Central memory CD8-positive, alpha-beta T cell (primary cell): ENCODE results near the gene SYCP2.
A peak's percentile ranks its signal among the peaks of the same experiment; 100 is the strongest.

Source experiments
- ATAC-seq: fragments of 150-1000 bp; cut with Tn5 transposase; replicated peaks from 2 replicates; pipeline ENCODE4 v1.10.0; 2022; ENCODE audit warnings: mild to moderate bottlenecking, moderate FRiP score, moderate number of reproducible peaks; ENCODE audit not compliant: poor library complexity, severe bottlenecking; ENCODE audit errors: extremely low read depth
- DNase-seq, 2 donors: peaks; one replicate each; pipeline ENCODE4 v3.0.0; 2021; ENCODE audit warnings: low spot score in 2 of 2
- H3K27ac Mint-ChIP-seq: one replicate; pipeline ENCODE4 v1.8.0; 2022; ENCODE audit warnings: low read depth, mild to moderate bottlenecking, moderate library complexity, mixed read lengths
- H3K27me3 Mint-ChIP-seq: one replicate; pipeline ENCODE4 v1.8.0; 2022; ENCODE audit warnings: mixed read lengths
- H3K36me3 Mint-ChIP-seq: one replicate; pipeline ENCODE4 v1.8.0; 2022; ENCODE audit warnings: mild to moderate bottlenecking, moderate library complexity, mixed read lengths; ENCODE audit not compliant: insufficient read depth
- H3K4me1 Mint-ChIP-seq: one replicate; pipeline ENCODE4 v1.8.0; 2022; ENCODE audit warnings: mixed read lengths
- H3K4me3 Mint-ChIP-seq: one replicate; pipeline ENCODE4 v1.8.0; 2022; ENCODE audit warnings: mild to moderate bottlenecking, moderate library complexity, mixed read lengths
- H3K9me3 Mint-ChIP-seq: one replicate; pipeline ENCODE4 v1.8.0; 2022; ENCODE audit warnings: mixed read lengths

SYCP2 gene

DNA sequence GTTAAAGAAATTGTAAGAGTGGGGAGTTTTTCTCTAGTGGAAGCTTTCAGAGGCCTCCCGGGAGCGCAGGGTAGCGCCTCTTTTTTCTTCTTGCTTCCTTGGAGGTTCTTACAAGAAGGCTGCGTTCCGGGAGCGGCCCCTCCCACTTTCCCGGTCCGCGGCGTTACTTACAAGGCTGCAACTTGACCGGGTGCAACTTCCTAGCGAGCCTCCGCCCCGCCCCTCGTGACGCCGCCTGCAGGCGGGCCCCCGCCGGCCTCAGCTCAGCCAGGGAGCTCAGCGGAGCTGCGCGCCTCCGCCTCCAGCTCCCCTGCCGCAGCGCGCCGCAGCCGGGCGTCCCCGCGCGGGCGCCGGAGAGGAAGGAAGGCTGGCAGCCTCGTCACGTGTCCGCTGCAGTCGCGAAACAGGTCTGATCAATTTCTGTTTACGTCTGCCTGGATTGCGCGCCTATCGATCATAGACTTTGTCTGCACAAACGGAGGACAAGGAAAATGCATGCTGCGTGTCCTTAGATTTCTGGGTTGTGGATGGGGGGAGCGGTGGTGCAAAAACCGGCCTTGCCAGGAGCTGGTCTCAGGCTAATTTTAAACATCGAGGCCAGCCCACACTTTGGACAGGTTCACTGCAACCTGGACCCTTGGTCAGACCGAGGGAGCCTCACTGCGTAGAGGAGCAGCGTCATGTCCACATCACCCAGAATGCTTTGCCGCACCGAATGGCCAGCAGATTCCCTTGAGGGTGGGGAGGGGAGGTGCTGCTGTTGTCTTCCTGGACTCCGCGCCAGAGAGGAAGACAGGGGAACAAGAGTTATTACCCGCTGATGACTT, 6.9 kb upstream of the SYCP2 start, which contains the start of the genes FAM217B and PPP1R3D:
Gene FAM217B, plus strand, starts transcription at position 261 of the 827 bp plus-strand sequence. CDS start 3,555 bp downstream, outside the sequence.
Gene PPP1R3D, minus strand, starts transcription at position 177 of the 827 bp plus-strand sequence. CDS start 374 bp downstream, outside the sequence.
- Mint-ChIP-seq H3K4me1 (peaks cover 22% of the 10 kb centered on the region), H3K9me3 (no peaks in the 10 kb centered on the region), H3K27ac (peak within 1 kb of the TSS; percentile 96), H3K27me3 (no peaks in the 10 kb centered on the region), H3K4me3 (peak within 1 kb of the TSS; percentile 98), H3K36me3 (peaks cover 24% of the 10 kb centered on the region)
- ATAC-seq: peak; percentile 99
- peak; percentile 79 to 82 for DNase-seq

DNA sequence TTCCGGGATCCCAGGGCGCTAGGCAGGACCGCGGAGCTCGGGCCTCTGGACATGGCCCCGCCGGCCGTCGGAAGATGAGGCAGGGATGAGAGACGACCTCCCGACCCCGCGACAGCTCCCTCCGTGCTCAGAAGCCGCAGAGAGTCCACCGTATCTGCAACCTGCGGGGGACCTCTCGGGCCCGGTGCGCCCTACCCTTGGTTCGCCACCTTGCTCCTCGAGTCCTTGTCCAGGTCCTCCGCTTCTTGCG, 6.4 kb upstream of the SYCP2 start:
- H3K4me1 Mint-ChIP-seq: peaks cover 22% of the 10 kb centered on the region
- H3K36me3 Mint-ChIP-seq: peaks cover 23% of the 10 kb centered on the region
- H3K9me3 Mint-ChIP-seq: no peaks in the 10 kb centered on the region
- DNase-seq (no peak), ATAC-seq (peak; percentile 4)
- no peaks in the 10 kb centered on the region for H3K27me3 Mint-ChIP-seq
- H3K27ac Mint-ChIP-seq: peak overlapping the region; percentile 96
- H3K4me3 Mint-ChIP-seq: peak overlapping the region; percentile 98

DNA sequence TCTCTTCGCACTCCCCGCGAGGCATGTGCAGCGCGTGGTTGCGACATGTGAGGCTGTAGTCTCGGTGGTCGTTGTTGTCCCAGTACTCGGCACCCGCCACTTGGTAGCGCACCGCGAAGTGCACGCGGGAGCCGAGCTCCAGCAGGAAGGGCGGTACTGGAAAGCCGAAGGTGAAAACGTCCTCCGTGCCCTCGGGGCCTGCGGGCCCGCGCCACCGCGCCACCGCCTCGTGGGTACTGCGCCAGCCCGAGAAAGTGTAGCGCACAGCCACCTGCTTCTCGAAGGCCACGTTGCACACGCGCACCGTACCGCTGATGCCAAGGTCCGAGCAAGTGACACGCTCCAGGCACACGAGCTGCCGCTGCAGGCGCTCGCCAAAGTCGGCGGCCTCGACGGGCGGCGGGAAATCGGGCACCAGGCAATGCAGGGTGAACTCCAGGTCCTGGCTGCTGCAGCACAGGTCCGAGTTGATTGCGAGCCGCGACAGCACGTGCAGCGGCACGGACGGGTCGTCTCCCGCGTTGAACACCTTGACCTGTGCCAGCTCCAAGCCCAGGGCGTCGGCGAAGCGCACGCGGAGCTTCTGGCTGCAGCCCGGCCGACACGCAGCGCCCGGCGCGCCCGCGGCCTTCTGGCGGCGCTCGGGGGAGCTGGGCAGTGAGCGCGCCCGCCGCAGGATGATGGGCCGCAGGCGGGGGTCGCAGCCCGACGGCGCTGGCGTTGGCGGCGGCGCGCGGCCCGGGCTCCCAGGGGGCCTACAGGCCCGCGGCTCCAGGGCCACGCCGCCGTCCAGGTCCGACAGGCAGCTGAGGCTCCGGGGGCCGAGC, 5.8 kb upstream of the SYCP2 start:
- ATAC-seq (no peak), DNase-seq (no peak)
- Mint-ChIP-seq H3K4me3 (peak overlapping the region; percentile 98), H3K27ac (peak overlapping the region; percentile 67), H3K36me3 (peaks cover 22% of the 10 kb centered on the region), H3K27me3 (no peaks in the 10 kb centered on the region), H3K4me1 (peaks cover 22% of the 10 kb centered on the region), H3K9me3 (no peaks in the 10 kb centered on the region)

DNA sequence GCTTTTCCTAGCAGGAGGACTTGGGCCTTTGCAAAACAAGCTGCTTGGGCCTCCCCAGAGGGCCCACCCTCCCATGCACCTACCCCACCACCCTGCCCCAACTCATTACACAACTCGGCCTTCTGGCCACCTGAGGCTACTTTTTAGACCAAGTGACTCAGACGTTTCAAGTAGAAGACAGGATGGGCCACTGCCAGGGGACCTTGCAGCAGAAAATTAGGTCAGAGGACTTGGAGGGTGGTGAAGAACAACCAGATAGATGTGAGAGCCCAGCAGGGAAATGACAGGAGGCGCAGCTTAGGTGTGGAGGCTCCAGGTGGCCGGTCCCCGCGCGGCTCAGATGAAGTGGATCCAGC, 5.2 kb upstream of the SYCP2 start:
- ATAC-seq (no peak), DNase-seq (no peak)
- Mint-ChIP-seq H3K4me3 (peak overlapping the region; percentile 98), H3K27me3 (no peaks in the 10 kb centered on the region), H3K4me1 (peaks cover 22% of the 10 kb centered on the region), H3K36me3 (peaks cover 25% of the 10 kb centered on the region), H3K9me3 (no peaks in the 10 kb centered on the region), H3K27ac (peak overlapping the region; percentile 67)

DNA sequence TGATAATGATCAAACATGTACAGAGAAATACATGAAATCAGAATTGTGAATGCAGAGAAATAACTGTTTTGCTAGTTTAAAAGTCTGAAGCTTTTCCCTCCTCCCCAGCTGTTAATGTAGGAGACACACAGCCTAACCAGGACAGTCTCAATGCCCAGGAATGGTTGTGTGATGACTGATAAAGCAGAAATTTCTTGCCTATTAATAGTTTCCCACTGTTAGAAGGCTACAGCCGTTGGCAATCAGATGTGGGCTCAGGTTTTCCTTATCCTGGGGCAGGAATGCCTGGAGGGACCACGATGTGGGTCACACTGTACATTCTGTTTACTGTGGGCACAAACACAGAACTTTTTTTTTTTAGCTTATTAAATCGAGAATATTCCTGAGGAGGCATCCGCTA, 4.8 kb upstream of the SYCP2 start:
- ATAC-seq: no peak
- Mint-ChIP-seq H3K4me1 (peaks cover 22% of the 10 kb centered on the region), H3K4me3 (peak overlapping the region; percentile 98), H3K9me3 (no peaks in the 10 kb centered on the region), H3K36me3 (peaks cover 28% of the 10 kb centered on the region), H3K27me3 (no peaks in the 10 kb centered on the region), H3K27ac (peak overlapping the region; percentile 67)
- no peak for DNase-seq

DNA sequence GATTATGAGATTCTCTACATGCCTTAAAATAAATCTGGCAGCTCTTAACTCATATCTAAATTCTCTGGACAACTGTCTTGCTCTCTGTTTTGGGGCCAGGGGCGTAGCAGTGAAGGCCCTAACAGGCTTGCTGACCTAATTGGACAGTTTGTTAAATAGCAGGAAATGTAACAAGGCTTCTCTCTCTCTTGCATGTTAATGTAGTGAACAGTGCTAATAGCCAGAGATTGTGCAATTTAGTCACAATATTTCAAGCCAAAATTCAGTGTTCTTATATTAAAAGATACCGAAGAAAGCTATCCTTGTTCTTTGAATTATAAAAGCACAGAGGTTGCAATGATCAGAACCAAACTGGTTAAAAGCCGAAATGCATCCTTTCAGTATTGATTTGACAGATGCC, 3.7 kb upstream of the SYCP2 start:
- Mint-ChIP-seq H3K4me1 (peaks cover 22% of the 10 kb centered on the region), H3K27ac (no peak overlapping the region), H3K36me3 (peaks cover 26% of the 10 kb centered on the region), H3K4me3 (no peak overlapping the region), H3K27me3 (no peaks in the 10 kb centered on the region), H3K9me3 (no peaks in the 10 kb centered on the region)
- DNase-seq (no peak), ATAC-seq (no peak)

DNA sequence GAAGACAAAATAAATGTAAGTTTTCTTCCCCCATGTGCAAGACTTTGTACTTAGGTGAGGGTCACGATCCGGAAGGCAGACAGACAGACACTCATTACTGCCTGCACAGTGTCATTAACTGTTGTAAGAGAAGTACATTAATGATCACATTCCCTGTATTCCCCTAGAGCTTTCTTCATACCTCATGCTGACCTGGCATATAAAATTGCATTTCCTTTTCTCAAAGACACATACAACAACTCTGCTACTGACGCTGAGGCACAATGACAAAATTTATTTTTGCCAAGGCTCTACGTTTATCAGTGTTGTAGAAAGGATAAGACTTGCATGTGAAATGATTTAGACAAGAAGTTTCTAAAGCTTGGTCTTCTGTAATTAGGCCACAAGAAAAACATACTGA, 3.0 kb upstream of the SYCP2 start:
- no peaks in the 10 kb centered on the region for H3K9me3 Mint-ChIP-seq
- no peak for ATAC-seq
- H3K4me1 Mint-ChIP-seq: peaks cover 17% of the 10 kb centered on the region
- no peak overlapping the region for H3K4me3 Mint-ChIP-seq
- H3K27ac Mint-ChIP-seq: no peak overlapping the region
- H3K27me3 Mint-ChIP-seq: no peaks in the 10 kb centered on the region
- peaks cover 26% of the 10 kb centered on the region for H3K36me3 Mint-ChIP-seq
- DNase-seq: no peak

DNA sequence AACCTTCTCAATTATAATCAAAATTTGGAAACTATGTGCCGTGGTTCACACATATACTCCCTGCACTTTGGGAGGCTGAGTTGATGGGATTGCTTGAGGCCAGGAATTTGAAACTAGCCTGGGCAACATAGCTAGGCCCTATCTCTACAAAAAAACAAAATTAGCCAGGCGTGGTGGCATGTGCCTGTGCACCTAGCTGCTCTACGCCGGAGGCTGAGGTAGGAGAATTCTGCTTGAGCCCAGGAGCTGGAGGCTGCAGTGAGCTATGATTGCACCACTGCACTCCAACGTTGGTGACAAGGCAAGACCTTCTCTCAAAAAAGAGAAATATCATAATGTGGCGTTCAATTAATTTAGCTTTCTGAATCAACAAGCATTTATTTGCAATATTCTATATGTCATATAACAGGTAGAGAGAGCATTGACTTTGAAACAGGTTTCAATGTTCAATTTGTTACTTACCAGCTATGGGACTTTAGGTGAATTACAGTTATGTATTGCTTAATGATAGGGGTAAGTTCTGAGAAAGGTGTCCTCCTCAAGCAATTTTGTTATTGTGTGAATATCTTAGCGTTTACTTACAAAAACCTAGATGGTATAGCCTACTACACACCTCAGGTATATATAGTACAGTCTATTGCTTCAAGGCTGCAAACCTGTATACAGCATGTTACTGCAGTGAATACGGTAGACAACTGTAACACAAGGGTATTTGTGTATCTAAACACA, 2.2 kb upstream of the SYCP2 start:
- no peak for ATAC-seq
- Mint-ChIP-seq H3K4me1 (peaks cover 11% of the 10 kb centered on the region), H3K27me3 (no peaks in the 10 kb centered on the region), H3K36me3 (peaks cover 24% of the 10 kb centered on the region), H3K9me3 (no peaks in the 10 kb centered on the region), H3K4me3 (no peak overlapping the region), H3K27ac (no peak overlapping the region)
- DNase-seq: no peak

DNA sequence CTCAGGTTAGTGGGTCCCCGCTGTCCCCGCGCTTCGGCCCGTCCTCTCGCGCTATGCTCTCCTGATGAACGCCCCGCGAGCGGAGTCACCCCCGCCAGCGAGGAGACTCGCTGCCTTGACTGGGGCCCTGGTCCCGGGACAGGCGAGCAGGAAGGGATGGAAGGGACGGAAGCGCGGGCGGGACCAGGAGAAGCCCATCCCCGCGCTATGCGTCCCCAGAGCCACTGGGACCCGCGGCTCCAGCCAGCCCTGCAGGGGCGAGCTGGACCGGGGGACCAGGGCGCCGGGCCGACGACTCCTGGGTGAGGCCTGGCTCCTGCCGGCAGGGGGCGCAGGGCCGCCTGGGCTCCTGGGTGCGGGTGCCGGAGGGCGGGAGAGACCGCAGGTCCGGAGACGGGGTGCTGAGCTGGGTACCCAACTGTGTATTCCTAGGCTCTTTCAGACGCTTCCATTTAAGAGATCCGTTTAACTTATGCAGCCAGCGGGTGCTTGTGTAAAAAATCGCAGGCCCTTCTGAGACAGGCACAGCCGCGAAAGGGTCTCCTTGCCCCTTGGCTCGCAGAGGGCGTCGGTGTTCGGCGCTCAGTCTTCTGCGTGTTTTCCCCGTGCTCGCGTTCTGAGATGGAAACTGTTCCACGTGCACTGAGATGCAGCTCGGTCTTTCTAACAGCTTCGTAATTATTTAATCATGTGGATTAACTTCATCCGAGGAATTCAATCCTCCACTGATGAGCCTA, 580 bp upstream of the SYCP2 start:
- peak overlapping the region; percentile 83 for H3K27ac Mint-ChIP-seq
- no peaks in the 10 kb centered on the region for H3K27me3 Mint-ChIP-seq
- no peaks in the 10 kb centered on the region for H3K9me3 Mint-ChIP-seq
- H3K4me1 Mint-ChIP-seq: peaks cover 11% of the 10 kb centered on the region
- peak; percentile 69 to 70 for DNase-seq
- H3K4me3 Mint-ChIP-seq: peak overlapping the region; percentile 77
- peak; percentile 74 for ATAC-seq
- peaks cover 17% of the 10 kb centered on the region for H3K36me3 Mint-ChIP-seq

DNA sequence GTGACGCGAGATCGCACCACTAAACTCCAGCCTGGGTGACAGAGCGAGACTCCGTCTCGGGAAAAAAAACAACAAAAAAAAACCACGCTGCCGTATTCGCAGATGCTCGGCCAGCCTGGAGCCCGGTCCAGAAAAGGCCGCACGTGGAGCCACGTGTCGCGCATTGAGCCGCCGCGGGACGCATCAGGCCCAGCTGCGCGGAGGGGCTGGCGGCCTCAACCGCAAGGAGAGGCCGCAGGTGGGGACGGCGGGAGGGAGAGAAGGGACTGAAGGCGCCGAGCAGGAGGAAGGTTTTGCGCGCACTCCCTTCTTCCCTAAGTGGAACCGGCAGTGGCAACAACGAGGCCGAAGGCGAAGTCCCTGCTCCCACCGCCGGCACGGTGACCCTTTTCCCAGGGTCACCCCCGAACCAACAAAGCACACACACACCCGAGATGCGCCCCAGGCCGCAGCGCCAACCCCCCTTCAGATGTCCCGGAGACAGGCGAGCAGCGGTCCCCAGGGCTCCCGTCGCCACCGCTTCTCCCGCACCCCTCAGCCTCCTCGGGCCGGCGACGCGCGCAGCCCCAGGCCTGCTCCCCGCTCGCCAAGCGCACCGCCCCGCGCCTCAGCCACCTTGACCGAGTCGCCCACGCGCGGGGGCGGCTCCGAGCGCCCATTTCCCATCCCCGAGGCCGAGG, 681 bp downstream of the SYCP2 start:
- Mint-ChIP-seq H3K36me3 (peaks cover 9% of the 10 kb centered on the region), H3K4me3 (peak overlapping the region; percentile 77), H3K27me3 (no peaks in the 10 kb centered on the region), H3K27ac (no peak overlapping the region), H3K4me1 (no peaks in the 10 kb centered on the region), H3K9me3 (no peaks in the 10 kb centered on the region)
- DNase-seq: no peak
- ATAC-seq: no peak

DNA sequence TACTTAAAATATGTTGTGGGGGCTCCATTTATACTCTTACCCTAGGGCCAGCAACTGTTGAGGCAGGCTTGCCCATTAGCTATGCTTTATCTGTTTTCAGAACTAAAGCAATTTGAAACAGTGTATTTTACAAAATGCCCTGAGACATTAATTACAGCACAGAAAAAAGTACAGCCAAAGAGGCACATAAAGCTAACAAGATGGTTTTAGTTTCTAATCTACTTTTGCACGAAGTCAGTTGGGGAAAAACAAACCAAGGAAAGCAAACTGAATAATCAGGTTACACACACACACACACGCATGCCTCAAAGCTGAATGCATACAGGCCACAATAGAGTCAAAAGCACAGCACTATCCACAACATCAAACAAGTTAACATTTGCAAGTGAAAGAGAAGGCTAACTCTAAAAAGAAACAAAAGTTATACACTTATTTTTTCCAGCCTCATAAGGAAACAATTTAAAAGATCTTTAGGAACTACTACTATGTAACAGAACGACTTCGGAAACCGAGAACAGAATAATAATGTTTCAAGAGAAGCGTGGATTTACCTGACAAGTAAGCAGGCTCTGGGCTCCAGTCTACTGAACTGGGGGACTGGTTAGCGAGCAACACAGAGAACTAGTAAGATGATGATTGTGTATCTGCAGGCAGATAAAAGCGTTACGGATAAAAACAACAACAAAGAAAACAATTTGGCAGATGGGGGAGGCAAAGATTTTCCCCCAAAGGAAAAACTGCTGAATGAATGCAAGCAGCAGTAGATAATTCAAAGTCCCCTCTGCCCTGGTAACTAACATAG, 1.7 kb downstream of the SYCP2 start:
- ATAC-seq (no peak), DNase-seq (no peak)
- Mint-ChIP-seq H3K9me3 (no peaks in the 10 kb centered on the region), H3K27me3 (no peaks in the 10 kb centered on the region), H3K4me1 (no peaks in the 10 kb centered on the region), H3K36me3 (peaks cover 9% of the 10 kb centered on the region), H3K4me3 (peak overlapping the region; percentile 77), H3K27ac (no peak overlapping the region)
